ENCODE data around the gene CD9.

The CD9 gene

GRCh38 chr12:6269986-6270385 lies 69.8 kb downstream of the CD9 start:
- Histone ChIP-seq H2BK12ac (ENCODE audit: low read length) (peak overlapping the region; percentile 21), H3K14ac (ENCODE audit: low read length) (no peak overlapping the region), H2BK120ac (ENCODE audit: insufficient read depth, low read length, poor library complexity) (no peak overlapping the region), H3K9ac (ENCODE audit: low read length) (no peak overlapping the region), H2AK5ac (ENCODE audit: low read length) (no peak overlapping the region), H3K23ac (ENCODE audit: low read length) (no peak overlapping the region), H3K4me3 (ENCODE audit: low read depth, low read length) (no peak overlapping the region), H3K27me3 (ENCODE audit: insufficient read depth, low read length) (no peaks in the 10 kb centered on the region), H2AFZ (ENCODE audit: insufficient read depth, low read length, poor library complexity) (no peak overlapping the region), H3K27ac (ENCODE audit: low read depth, low read length) (no peak overlapping the region), H4K12ac (ENCODE audit: low read depth, low read length) (no peak overlapping the region), H4K91ac (ENCODE audit: low read depth, low read length) (no peak overlapping the region), H3K4ac (ENCODE audit: low read depth, low read length) (no peak overlapping the region), H2BK5ac (ENCODE audit: low read depth, low read length, poor library complexity) (no peak overlapping the region), H3K9me3 (ENCODE audit: insufficient read depth, low read depth, low read length) (no peaks in the 10 kb centered on the region), H3K4me2 (ENCODE audit: low read length) (no peak overlapping the region), H3K4me1 (ENCODE audit: control insufficient read depth in 1 of 2, insufficient read depth in 2 of 2, low read length in 2 of 2) (peaks cover 25 to 32% of the 10 kb centered on the region in 2 experiments), H3K79me1 (ENCODE audit: low read length) (peaks cover 29% of the 10 kb centered on the region), H3K18ac (ENCODE audit: low read length) (no peak overlapping the region), H3K79me2 (ENCODE audit: control insufficient read depth, insufficient read depth, low read length, poor library complexity) (peaks cover 8% of the 10 kb centered on the region), H4K8ac (ENCODE audit: low read depth, low read length) (no peak overlapping the region), H3K36me3 (ENCODE audit: control insufficient read depth in 1 of 2, insufficient read depth in 2 of 2, low read length in 2 of 2) (no peaks in the 10 kb centered on the region)
- no peak for DNase-seq
- no CpG with 5 or more reads among the region's 16 CpGs for WGBS (ENCODE audit: extremely low coverage, insufficient coverage, insufficient read length)

DNA sequence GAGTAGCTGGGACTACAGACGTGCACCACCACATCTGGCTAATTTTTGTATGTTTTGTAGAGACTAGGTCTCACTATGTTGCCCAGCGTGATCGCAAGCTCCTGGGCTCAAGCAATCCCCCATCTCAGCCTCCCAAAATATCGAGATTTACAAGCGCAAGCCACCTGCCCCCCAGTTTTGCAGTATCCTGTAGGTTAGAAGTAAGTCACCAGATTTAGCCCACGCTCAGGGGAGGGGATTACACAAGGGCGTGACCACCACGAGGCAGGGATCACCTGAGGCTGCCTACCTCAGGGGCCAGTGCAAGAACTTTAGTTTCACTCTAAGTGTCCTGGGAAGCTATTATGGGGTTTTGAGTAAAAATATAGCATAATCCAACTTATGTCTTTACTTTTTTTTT lies 71.1 kb downstream of the CD9 start:
- Histone ChIP-seq H3K4me2 (ENCODE audit: low read length) (no peak overlapping the region), H3K79me2 (ENCODE audit: control insufficient read depth, insufficient read depth, low read length, poor library complexity) (peaks cover 8% of the 10 kb centered on the region), H3K27me3 (ENCODE audit: insufficient read depth, low read length) (no peaks in the 10 kb centered on the region), H2AFZ (ENCODE audit: insufficient read depth, low read length, poor library complexity) (no peak overlapping the region), H4K12ac (ENCODE audit: low read depth, low read length) (no peak overlapping the region), H4K91ac (ENCODE audit: low read depth, low read length) (peak overlapping the region; percentile 71), H3K18ac (ENCODE audit: low read length) (no peak overlapping the region), H3K9ac (ENCODE audit: low read length) (no peak overlapping the region), H2BK12ac (ENCODE audit: low read length) (peak overlapping the region; percentile 85), H2BK5ac (ENCODE audit: low read depth, low read length, poor library complexity) (peak overlapping the region; percentile 38), H3K4me3 (ENCODE audit: low read depth, low read length) (no peak overlapping the region), H3K79me1 (ENCODE audit: low read length) (peaks cover 29% of the 10 kb centered on the region), H3K36me3 (ENCODE audit: control insufficient read depth in 1 of 2, insufficient read depth in 2 of 2, low read length in 2 of 2) (no peaks in the 10 kb centered on the region), H3K4ac (ENCODE audit: low read depth, low read length) (no peak overlapping the region), H2AK5ac (ENCODE audit: low read length) (peak overlapping the region; percentile 78), H3K14ac (ENCODE audit: low read length) (peak overlapping the region; percentile 46), H3K27ac (ENCODE audit: low read depth, low read length) (no peak overlapping the region), H3K23ac (ENCODE audit: low read length) (no peak overlapping the region), H4K8ac (ENCODE audit: low read depth, low read length) (no peak overlapping the region), H2BK120ac (ENCODE audit: insufficient read depth, low read length, poor library complexity) (peak overlapping the region; percentile 28), H3K4me1 (ENCODE audit: control insufficient read depth in 1 of 2, insufficient read depth in 2 of 2, low read length in 2 of 2) (peaks cover 24 to 30% of the 10 kb centered on the region in 2 experiments), H3K9me3 (ENCODE audit: insufficient read depth, low read depth, low read length) (no peaks in the 10 kb centered on the region)
- DNase-seq, result no peak
- WGBS (ENCODE audit: extremely low coverage, insufficient coverage, insufficient read length), result no CpG with 5 or more reads among the region's 8 CpGs

GRCh38 chr12:6272300-6273204 lies 72.4 kb downstream of the CD9 start:
- peaks cover 21 to 24% of the 10 kb centered on the region in 2 experiments for H3K4me1 ChIP-seq (ENCODE audit: control insufficient read depth in 1 of 2, insufficient read depth in 2 of 2, low read length in 2 of 2)
- no peak overlapping the region for H3K18ac ChIP-seq (ENCODE audit: low read length)
- peak overlapping the region; percentile 77 for H2BK5ac ChIP-seq (ENCODE audit: low read depth, low read length, poor library complexity)
- no peak overlapping the region for H2AK5ac ChIP-seq (ENCODE audit: low read length)
- no CpG with 5 or more reads among the region's 12 CpGs for WGBS (ENCODE audit: extremely low coverage, insufficient coverage, insufficient read length)
- H3K4me3 ChIP-seq (ENCODE audit: low read depth, low read length), result no peak overlapping the region
- no peak overlapping the region for H3K23ac ChIP-seq (ENCODE audit: low read length)
- no peaks in the 10 kb centered on the region for H3K27me3 ChIP-seq (ENCODE audit: insufficient read depth, low read length)
- H3K9me3 ChIP-seq (ENCODE audit: insufficient read depth, low read depth, low read length), result no peaks in the 10 kb centered on the region
- H4K91ac ChIP-seq (ENCODE audit: low read depth, low read length), result peak overlapping the region; percentile 99
- H2BK12ac ChIP-seq (ENCODE audit: low read length), result peak overlapping the region; percentile 70
- peak overlapping the region; percentile 28 for H3K4ac ChIP-seq (ENCODE audit: low read depth, low read length)
- H3K79me2 ChIP-seq (ENCODE audit: control insufficient read depth, insufficient read depth, low read length, poor library complexity), result peaks cover 8% of the 10 kb centered on the region
- peak overlapping the region; percentile 90 for H2BK120ac ChIP-seq (ENCODE audit: insufficient read depth, low read length, poor library complexity)
- H3K27ac ChIP-seq (ENCODE audit: low read depth, low read length), result peak overlapping the region; percentile 97
- H3K9ac ChIP-seq (ENCODE audit: low read length), result no peak overlapping the region
- peaks cover 25% of the 10 kb centered on the region for H3K79me1 ChIP-seq (ENCODE audit: low read length)
- H3K36me3 ChIP-seq (ENCODE audit: control insufficient read depth in 1 of 2, insufficient read depth in 2 of 2, low read length in 2 of 2), result no peaks in the 10 kb centered on the region
- peak overlapping the region; percentile 2 for H2AFZ ChIP-seq (ENCODE audit: insufficient read depth, low read length, poor library complexity)
- peak overlapping the region; percentile 43 for H4K8ac ChIP-seq (ENCODE audit: low read depth, low read length)
- no peak overlapping the region for H4K12ac ChIP-seq (ENCODE audit: low read depth, low read length)
- peak overlapping the region; percentile 36 for H3K4me2 ChIP-seq (ENCODE audit: low read length)
- H3K14ac ChIP-seq (ENCODE audit: low read length), result peak overlapping the region; percentile 28
- peak; percentile 90 to 93 for DNase-seq

DNA sequence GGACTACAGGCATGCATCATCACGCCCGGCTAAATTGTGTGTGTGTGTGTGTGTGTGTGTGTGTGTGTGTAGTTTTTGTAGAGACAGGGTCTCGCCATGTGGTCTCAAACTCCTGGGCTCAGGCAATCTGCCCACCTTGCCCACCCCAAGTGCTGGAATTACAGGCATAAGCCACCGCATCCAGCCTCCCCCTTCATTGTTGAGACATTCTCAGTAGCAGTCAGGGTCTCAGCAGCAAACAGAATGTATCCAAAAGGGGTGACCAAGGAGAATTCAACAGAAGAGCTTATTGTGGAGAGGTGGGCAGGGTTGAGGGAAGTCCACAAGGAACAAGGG lies 73.0 kb downstream of the CD9 start:
- H3K27ac ChIP-seq (ENCODE audit: low read depth, low read length), result peak overlapping the region; percentile 97
- no peak for DNase-seq
- peaks cover 21 to 28% of the 10 kb centered on the region in 2 experiments for H3K4me1 ChIP-seq (ENCODE audit: control insufficient read depth in 1 of 2, insufficient read depth in 2 of 2, low read length in 2 of 2)
- H3K9me3 ChIP-seq (ENCODE audit: insufficient read depth, low read depth, low read length), result no peaks in the 10 kb centered on the region
- peak overlapping the region; percentile 27 for H3K4me2 ChIP-seq (ENCODE audit: low read length)
- peak overlapping the region; percentile 96 for H3K18ac ChIP-seq (ENCODE audit: low read length)
- H2AK5ac ChIP-seq (ENCODE audit: low read length), result peak overlapping the region; percentile 98
- no peaks in the 10 kb centered on the region for H3K27me3 ChIP-seq (ENCODE audit: insufficient read depth, low read length)
- H3K4ac ChIP-seq (ENCODE audit: low read depth, low read length), result peak overlapping the region; percentile 96
- no peaks in the 10 kb centered on the region for H3K36me3 ChIP-seq (ENCODE audit: control insufficient read depth in 1 of 2, insufficient read depth in 2 of 2, low read length in 2 of 2)
- no CpG with 5 or more reads among the region's 4 CpGs for WGBS (ENCODE audit: extremely low coverage, insufficient coverage, insufficient read length)
- no peak overlapping the region for H3K23ac ChIP-seq (ENCODE audit: low read length)
- H3K79me1 ChIP-seq (ENCODE audit: low read length), result peaks cover 29% of the 10 kb centered on the region
- no peak overlapping the region for H3K4me3 ChIP-seq (ENCODE audit: low read depth, low read length)
- no peak overlapping the region for H3K9ac ChIP-seq (ENCODE audit: low read length)
- H3K79me2 ChIP-seq (ENCODE audit: control insufficient read depth, insufficient read depth, low read length, poor library complexity), result peaks cover 8% of the 10 kb centered on the region
- H4K12ac ChIP-seq (ENCODE audit: low read depth, low read length), result peak overlapping the region; percentile 23
- peak overlapping the region; percentile 77 for H4K8ac ChIP-seq (ENCODE audit: low read depth, low read length)
- peak overlapping the region; percentile 96 for H3K14ac ChIP-seq (ENCODE audit: low read length)
- peak overlapping the region; percentile 100 for H2BK12ac ChIP-seq (ENCODE audit: low read length)
- H2BK5ac ChIP-seq (ENCODE audit: low read depth, low read length, poor library complexity), result peak overlapping the region; percentile 87
- H2BK120ac ChIP-seq (ENCODE audit: insufficient read depth, low read length, poor library complexity), result peak overlapping the region; percentile 90
- H4K91ac ChIP-seq (ENCODE audit: low read depth, low read length), result peak overlapping the region; percentile 99
- H2AFZ ChIP-seq (ENCODE audit: insufficient read depth, low read length, poor library complexity), result peak overlapping the region; percentile 51

All from trophoblast cell (in vitro differentiated cells and primary cell).